Fibroblast of skin of scalp (primary cell): ENCODE results near the gene SUGP2.
"Not testable (repeated sequence)": the region's sequence is repeated elsewhere in the genome, so short reads cannot be mapped to it uniquely, and the experiment has no call there.

Experiments
- DNase-seq: peaks from one replicate; pipeline ENCODE4 v3.0.0-alpha.2; 2013

The SUGP2 gene

DNA sequence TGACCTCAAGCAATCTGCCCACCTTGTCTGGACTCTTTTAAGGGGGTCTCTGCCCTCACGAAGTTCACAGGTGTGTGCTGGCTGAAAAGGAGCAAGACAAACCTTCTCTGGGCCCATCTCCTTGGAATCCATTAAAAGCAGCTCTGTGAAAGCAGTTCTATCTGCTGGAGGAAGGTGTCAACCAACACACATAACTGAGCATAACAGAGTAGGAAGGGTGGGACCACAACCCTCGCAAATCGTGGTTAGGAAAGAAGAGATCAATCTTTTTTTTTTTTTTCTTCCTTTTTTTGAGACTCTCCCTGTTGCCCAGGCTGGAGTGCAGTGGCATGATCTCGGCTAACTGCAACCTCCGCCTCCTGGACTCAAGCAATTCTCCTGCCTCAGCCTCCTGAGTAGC, 1.4 kb downstream of the SUGP2 start:
- no peak for DNase-seq

DNA sequence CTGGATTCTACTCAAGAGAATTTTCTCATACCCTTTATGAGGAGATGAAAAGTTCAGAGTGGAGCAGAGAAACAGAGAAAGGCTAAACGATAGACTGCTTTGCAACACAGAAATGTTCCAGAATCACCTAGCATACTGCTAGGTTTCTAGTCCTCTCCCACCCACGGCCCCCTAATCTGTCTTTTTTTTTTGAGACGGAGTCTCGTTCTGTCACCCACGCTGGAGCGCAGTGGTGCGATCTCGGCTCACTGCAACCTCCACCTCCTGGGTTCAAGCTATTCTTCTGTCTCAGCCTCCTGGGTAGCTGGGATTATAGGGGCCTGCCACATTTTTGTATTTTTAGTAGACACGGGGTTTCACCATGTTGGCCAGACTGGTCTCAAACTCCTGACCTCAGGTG, 4.8 kb downstream of the SUGP2 start:
- no peak for DNase-seq

DNA sequence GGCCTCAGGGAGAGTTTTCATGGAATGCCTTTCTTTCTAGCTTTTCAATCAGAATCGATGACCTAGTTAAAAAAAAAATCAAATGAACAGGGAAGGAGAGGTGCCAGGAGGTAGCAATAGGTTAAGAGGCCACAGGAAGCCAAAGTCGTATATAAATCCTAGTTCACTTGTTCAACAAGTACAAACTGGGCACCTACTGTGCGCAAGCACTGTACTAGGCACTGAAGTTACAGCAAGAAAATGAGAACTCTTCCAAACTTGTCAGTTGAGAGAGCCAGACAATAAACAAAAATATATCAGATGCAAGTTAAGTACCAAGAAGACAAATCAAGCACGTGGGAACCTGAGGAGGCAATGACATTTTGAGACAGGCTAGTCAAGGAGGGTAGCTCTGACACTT, 6.1 kb downstream of the SUGP2 start:
- no peak for DNase-seq

DNA sequence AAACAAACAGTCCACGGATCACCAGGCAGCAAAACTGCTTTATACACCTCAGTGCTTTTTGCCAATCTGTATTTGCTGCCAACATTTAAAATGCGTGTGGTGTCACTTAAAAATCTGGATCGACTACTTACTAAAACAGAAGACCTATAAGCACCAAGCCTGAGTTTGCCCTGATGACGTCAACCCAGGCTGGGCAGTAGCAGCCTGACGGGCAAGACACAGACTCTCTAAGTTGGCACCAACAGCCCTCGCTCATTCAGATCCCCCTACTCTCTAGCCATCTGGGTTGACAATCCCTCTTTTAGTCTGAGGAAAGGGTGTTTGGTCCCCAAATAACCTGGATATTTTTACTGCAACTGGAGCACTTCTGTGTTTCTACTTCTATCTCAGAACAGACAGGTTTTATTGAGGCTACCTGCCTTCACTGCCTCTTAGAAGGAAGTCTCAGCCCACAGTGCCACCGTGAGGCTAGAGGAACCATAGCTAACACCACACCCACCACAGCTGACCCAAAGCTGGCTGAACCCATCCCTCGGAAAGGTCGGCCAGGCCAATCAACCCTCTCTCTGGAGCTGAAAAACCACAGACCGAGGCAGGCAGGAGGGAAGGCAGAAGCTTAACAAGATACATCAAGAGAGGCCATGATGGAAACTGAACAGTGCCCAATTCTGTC, 6.9 kb downstream of the SUGP2 start:
- DNase-seq = no peak

DNA sequence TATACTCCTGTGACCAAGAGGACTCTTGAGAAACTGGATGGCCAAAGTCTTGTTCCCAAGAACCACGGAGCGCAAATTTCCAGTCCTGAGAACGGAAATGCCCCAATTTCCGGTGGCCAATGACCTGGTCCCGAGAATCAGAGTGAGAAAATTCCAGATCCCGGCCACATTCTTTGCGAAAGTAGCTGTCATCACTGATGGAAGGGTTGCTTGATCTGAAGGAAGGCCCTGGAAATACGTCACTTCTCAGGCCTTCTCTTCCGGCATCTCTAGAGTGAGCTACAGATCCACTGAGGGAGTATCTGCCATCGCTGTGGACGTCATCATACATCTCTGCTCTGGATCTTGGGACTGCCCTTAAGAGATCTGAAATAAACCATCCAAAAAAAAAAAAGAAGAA, 7.5 kb downstream of the SUGP2 start:
- no peak for DNase-seq

DNA sequence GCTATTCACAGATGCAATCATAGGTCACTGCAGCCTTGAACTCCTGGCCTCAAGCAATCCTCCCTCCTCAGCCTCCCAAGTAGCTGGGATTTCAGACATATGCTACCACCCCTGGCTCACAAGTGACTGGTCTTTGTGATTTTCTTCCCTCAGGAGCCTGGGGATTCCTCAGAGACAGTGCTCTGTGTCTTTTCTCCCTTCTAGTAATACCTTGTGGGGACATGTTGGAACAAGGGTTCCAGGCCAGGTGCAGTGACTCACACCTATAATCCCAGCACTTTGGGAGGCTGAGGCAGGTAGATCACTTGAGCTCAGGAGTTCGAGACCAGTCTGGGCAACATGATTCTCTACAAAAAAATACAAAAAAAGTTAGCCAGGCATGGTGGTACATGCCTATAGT, 9.9 kb downstream of the SUGP2 start:
- DNase-seq = not testable (repeated sequence)

DNA sequence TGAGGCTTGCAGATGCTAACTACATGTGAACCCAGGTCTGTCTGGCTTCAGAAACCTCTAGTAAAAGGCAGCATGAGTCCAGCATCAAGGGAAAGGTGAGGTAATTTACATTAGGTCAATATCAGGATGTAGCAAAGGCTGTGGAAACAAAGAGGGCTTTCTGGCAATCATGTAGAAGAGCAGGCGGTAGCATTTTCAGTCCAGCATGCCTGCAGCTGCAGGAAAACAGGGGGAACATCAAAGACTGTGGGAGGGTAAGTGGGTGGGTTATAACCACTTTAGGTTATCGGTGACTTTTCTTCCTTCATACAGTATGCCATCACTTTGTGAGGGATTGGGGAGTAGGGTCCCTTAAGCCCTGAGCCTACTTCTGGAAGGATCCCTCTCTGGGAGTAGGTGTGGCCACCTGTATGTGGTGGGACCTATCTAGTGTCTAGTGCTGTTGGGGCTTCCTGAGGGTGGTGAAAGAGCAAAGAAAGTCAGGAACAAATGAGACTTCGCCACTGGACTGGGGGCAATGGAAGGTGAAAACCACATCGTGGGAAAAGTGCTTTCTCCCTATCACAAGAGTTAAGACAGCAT, 10.8 kb downstream of the SUGP2 start:
- DNase-seq = no peak

DNA sequence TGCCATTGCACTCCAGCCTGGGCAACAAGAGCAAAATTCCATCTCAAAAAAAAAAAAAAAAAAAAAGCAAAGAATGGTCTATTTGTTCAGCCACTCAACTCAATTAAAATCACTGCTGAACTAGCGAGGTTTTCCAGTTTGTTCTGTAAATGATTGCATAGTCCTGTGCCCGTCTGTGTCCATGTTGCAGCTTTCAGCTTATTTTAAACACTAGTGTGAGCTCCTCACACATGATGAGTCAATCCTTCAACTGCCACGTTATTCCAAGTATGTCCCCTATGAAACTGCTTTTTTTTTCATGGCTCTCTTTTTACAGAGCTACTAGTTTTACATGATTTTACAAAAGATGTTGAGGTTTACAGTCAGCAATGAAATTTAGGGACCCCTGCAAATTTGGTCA, 12.2 kb downstream of the SUGP2 start:
- peak; percentile 67 for DNase-seq

DNA sequence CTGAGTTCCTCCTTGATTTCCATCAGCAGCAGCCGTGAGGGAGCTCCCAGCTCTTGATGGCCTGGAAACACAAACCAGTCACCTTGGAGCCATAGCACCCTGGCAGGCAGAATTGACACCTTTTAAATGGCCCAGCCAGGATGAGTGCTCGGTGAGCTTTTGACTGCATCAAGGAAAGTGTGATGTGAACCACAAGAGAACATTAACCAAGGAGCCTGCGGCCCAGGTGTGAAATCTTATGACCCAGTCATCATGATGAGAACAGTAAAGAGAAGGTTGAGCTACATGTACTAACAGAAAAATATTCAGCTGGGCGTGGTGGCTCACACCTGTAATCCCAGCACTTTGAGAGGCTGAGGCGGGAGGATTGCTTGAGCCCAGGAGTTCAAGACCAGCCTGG, 22.8 kb downstream of the SUGP2 start:
- no peak for DNase-seq

DNA sequence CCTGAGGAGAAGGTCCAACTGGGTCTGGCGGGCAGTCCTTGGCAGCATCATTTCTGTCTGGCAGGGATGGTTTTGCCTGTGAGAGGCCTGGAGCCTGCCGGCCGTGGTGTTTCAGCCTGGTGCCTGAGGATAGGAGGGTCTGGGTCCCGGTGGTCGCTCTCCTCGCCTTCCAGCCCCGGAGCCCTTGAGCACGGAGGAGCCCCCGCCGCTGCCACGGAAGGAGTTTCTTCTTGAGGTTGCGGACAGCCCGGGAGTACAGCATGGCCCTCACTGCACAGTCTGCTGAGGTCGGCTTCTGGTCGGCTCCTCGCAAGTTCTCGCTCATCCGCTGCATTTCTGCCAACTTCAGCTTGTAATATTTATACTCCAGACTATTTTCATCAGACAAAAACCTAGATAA, 23.4 kb downstream of the SUGP2 start:
- no peak for DNase-seq

DNA sequence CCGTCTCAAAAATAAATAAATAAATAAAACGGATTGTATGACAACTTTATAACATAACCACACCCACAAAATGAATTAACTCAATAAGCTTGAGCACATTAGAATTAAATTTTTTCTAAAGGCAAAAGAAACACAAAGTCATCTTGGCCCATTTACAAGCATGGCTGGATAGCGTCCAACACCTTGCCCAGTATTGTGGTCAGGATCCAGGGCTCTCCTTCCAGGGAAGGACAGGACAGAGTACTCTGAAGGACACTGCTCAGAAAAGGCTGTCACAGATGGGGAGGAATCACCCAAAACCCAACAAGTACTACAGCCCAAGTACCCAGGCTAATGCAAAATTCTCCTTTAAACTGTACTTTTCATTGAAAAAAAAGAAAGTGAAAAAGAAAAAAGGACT, 27.1 kb downstream of the SUGP2 start:
- no peak for DNase-seq

DNA sequence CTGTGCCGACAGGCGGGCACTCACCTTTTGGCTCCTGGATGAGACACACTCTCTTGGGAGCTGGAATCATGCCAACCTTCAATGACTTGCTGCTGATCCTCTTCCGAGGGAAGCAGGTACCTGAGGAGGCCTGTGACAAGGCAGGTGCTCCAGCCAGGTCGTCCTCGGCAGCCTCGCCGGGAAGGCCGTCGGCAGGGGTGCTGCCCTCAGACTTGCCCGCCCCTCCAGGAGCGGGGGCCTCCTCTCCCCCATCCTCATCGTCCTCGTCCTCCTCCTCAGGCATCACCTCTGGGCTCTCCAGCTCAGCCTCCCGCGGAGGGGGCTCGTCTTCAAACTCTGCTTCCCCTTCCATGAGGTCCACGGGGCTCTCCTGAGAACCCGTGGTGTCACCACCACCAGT, 29.2 kb downstream of the SUGP2 start:
- DNase-seq = no peak

DNA sequence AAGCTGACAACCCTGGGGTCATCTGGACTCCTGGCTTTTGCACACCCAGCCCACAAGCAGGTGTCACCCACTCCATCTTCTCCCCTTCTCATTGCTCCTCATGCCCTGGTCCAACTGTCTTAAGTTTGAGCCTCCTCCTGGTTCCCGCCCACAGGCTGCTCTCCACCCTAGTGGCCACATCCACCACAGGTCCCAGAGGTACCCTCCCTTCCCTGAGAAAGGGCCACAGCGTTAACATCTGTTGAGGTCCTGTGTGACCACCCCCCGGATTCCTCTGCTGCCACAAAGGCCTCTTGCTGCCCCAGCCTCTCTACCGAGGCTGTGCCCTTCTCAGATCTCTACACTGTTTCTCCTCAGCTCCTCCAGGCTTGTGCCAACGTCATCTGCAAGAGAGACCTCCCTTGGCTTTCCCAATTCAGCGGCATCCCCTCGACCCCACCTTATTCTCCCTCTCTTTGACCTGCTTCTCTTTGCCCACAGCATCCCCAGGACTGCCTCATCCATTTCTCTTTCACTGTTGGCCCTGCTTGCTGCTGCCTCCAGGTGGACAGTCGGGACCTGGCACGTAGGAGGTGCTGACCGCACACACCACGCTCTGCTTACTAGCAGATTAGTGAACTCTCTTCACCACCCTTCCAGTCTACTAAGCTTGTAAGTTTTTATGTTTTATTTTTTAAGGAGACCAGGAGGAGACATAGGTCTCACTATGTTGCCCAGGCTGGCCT, 33.3 kb downstream of the SUGP2 start:
- DNase-seq = peak; percentile 7

DNA sequence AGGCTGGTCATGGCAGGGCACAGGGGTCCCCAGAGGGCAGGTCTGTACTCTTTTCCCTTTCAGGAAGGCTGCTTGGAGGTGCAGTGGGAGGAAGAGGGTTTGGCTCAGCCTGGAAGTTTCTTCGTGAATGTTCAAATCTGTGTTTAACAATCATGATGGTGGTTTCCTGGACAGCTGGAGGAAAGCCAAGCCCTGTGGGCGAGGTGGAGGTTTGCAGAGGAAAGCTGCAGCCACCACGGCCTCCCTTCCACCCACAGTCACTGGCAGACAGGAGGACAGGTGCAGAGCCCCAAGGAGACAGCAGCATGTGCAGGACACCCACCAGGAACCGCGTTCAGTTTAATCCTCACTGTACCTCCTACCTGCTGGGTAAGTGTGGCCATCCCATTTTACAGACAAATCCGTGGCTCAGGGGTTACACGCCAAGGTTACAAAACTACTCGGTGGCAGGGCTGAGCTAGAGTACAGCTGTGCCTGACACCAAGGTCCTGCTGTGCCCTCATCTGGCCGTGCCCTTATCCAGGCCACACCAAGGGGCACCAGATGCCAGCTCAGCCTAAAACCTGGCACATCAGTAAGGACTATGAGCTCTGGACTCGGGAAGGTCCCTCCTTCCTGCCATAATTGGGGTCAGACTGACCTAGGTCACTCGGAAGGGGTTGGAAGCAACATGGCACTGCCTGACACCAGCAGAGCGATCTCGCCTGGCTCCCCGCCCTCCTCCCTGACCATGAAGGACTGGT, 34.1 kb downstream of the SUGP2 start:
- no peak for DNase-seq

DNA sequence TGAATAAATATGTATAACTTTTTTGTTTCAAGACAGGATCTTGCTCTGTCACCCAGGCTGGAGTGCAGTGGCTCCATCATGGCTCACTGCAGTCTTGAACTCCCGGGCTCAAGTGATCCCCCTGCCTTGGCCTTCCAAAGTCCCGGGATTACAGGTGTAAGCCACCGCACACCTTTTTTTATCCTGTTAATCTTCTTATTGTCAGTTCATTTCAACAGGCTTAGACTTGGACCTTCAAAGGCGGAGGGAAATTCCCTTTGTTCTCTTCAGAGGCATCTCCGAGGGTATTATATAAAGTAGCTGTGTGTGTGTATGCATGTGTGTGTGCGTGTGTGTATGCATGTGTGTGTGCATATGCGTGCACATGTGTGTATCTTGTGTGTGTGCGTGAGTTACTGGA, 35.0 kb downstream of the SUGP2 start:
- no peak for DNase-seq

DNA sequence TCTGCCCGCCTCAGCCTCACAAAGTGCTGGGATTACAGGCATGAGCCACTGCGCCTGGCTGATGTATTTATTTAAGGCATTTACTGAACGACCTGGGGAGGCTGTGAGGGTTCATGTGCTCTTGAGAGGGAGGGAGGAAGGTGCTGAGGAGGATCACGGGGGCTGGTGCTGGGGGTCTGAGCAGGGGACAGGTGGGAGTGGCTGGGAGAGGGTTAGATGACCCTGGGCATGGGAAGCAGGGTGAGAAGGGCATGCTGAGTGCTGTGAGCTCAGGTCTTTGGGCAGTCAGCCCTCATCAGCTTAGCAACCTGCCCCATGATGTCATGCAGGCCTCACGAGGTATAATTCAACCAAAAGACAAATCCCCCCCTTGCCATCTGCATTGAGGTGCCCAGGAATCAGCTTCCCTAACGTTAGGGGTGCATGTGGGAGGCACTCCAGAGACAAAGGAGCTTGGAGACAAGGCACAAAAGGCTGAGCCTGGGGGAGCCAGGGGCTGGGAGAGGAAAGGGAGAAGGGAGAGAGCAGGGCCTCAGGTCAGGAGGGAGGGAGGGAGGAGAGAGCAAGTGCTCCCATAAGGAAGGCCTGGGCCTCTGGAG, 36.4 kb downstream of the SUGP2 start:
- DNase-seq = no peak

DNA sequence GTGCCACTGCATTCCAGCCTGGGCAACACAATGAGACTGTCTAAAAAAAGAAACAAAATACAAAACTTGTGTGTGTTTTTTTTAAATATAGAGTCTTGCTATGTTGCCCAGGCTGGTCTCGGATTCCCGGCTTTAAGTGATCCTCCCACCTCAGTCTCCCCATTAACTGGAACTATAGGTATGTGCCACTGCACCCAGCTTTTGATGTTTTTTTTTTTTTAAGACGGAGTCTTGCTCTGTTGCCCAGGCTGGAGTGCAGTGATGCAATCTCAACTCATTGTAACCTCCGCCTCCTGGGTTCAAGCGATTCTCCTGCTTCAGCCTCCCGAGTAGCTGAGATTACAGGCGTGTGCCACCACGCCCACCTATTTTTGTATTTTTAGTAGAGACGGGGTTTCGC, 37.0 kb downstream of the SUGP2 start:
- DNase-seq = no peak

DNA sequence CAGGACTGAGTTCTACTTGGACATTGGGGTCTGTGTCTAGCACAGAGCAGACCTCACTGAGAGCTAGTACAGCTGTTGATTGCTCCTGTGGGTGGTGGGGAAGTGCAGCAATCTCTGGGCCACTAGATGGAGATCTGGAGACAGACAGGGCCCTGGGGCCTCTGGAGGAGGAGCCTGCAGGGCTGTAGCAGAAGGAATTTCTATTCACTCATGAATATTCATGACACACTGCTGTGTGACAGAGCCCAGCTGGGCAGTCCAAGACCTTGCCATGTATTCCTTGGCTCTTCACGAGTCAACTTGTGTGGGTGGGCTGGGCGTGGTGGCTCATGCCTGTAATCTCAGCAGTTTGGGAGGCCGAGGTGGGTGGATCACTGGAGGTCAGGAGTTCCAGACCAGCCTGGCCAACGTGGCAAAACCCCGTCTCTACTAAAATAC, 37.5 kb downstream of the SUGP2 start:
- DNase-seq = peak; percentile 83

DNA sequence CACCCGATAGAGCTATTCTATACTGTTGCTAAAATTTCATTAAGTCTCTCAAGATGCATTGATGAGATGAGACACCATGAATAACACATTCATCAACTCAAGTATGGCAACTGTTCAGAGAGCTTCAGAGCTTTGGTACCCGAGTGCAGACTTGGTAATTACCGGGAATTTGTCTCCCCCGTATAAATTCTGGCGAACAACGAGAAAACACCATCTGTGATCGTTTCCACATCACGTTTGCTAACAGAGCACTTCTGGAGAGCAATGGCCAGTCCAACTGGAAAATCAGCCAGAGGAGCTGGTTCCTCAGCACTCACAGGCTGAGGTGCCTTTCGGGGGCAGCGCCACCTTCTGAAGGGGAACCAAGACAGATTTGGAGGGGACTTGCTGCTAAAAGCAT, 40.2 kb downstream of the SUGP2 start:
- no peak for DNase-seq

DNA sequence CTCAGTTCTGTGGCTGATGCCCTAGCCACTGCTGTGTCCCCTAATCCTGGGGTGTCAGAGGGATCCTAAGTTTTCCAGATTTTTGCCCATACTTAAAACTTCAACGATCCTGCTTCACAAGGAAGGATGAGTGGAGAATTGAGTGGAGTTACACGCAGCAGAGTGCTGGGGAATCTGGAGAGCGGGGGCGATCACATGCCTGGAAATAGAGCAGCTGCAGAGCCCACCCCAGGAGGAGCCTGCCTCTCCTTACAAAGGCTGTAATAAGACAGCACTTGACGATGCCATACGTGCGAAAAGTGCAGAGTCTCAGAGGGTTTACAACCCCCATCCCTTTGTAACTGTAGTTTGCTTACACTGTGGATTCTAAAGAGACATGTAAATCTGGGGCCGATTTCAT, 40.6 kb downstream of the SUGP2 start:
- DNase-seq = no peak

DNA sequence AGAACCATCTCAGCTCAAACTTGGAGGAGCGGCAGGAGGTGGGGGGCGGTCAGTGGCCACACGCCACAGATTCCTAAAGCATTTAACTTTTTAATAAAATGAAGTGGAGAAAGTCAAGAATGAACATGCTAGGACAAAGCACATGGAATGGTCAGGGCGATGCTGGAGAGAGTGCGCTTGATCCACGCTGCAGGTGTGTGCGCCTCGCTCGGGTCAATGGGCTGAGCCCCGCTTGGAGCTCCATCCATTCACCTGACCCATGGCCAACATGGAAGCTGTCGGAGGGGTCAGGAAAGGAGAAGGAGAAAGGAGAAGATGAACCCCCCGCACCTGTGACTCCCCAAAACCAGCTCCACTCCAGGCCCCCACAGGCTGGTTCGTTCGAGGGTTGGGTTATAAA, 41.8 kb downstream of the SUGP2 start:
- DNase-seq = no peak

DNA sequence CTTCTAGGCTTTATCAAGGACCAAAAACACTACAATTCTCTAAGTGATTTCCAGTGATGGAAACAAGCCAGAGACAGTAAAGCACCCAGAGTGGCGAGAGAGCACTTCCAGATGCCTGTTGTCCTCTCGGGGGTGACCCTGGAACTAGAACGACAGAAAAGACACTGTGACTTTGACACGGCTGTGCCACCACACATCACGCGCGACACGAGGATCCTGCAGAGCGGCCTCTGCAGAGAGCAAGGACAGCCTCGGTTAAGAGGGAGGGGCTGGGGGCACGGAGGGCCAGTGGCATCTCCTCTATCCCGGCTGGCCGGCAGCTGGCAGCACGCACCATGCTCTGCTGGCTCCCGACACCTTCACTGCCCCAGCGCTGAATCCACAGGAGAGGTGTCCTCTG, 42.3 kb downstream of the SUGP2 start:
- DNase-seq = no peak

DNA sequence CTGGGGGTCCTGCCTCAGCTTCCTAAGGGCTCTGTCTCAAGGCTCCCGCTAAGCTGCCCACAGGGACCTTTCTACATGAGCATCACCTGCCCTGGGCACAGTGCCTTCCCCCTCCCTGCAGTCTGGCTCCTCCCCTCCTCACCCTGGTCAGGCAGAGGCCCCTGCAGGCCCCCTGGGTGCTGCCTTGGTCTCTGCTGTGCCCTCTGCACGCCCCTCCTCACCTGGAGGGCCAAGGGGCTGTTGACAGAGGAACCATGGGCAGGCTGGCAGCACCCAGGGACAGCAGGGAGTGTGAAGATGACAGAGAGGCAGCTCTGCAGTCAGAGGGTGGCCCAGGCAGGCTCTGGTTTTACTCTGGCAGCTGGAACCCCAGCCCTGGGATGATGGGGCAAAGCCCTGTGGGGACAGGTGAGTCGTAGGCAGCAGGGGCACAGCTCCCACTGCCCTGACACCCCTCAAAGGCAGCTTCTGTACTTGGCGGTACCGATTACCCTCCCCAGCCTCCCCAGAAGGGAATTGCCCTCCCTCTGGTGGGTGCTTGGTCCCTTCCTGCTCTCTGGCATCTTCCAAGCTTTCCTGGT, 43.1 kb downstream of the SUGP2 start:
- no peak for DNase-seq
